Measurements from ENCODE around the gene AUNIP. TPM values are rescaled to one million over a fixed set of nuclear protein-coding genes. Genes with fewer than 3 reads are reported as not detected.

AUNIP gene
- total RNA-seq, 1 donor from 2014 or later = 7.2 TPM

- DNase-seq (ENCODE audit: extremely low spot score, unreplicated experiment) = no peak
- Mint-ChIP-seq H3K4me3 (peak overlapping the region; percentile 88), H3K27me3 (no peaks in the 10 kb centered on the region), H3K4me1 (ENCODE audit: unreplicated experiment) (peaks cover 33% of the 10 kb centered on the region), H3K9me3 (no peaks in the 10 kb centered on the region), H3K36me3 (no peaks in the 10 kb centered on the region), H3K27ac (peak overlapping the region; percentile 79)
- no peak for TF ChIP-seq CTCF (conservative IDR thresholded peaks at IDR 0.05)
Measured at GRCh38 chr1:25876693-25877077, 17.4 kb upstream of the AUNIP start.

- H3K4me1 Mint-ChIP-seq (ENCODE audit: unreplicated experiment) = peaks cover 34% of the 10 kb centered on the region
- no peak for TF ChIP-seq CTCF (conservative IDR thresholded peaks at IDR 0.05)
- H3K9me3 Mint-ChIP-seq = no peaks in the 10 kb centered on the region
- no peaks in the 10 kb centered on the region for H3K36me3 Mint-ChIP-seq
- H3K4me3 Mint-ChIP-seq = peak overlapping the region; percentile 88
- H3K27me3 Mint-ChIP-seq = no peaks in the 10 kb centered on the region
- peak overlapping the region; percentile 79 for H3K27ac Mint-ChIP-seq
- no peak for DNase-seq (ENCODE audit: extremely low spot score, unreplicated experiment)
Measured at GRCh38 chr1:25875856-25876692, 16.8 kb upstream of the AUNIP start.

GRCh38 chr1:25875154-25875855, 16.0 kb upstream of the AUNIP start, which contains the start of gene PAQR7:
Gene PAQR7, minus strand, starts transcription at chr1:25875708. Its CDS starts 11,869 bp downstream, at chr1:25863839.
- Mint-ChIP-seq H3K4me3 (peak within 1 kb of the TSS; percentile 94), H3K4me1 (ENCODE audit: unreplicated experiment) (peaks cover 39% of the 10 kb centered on the region), H3K27ac (peak within 1 kb of the TSS; percentile 87), H3K36me3 (no peaks in the 10 kb centered on the region), H3K27me3 (no peaks in the 10 kb centered on the region), H3K9me3 (no peaks in the 10 kb centered on the region)
- DNase-seq (ENCODE audit: extremely low spot score, unreplicated experiment) = peak; percentile 80
- no peak for TF ChIP-seq CTCF (conservative IDR thresholded peaks at IDR 0.05)

GRCh38 chr1:25874635-25875153, 15.4 kb upstream of the AUNIP start:
- TF ChIP-seq CTCF (conservative IDR thresholded peaks at IDR 0.05) = no peak
- no peak for DNase-seq (ENCODE audit: extremely low spot score, unreplicated experiment)
- H3K4me3 Mint-ChIP-seq = peak overlapping the region; percentile 94
- H3K36me3 Mint-ChIP-seq = no peaks in the 10 kb centered on the region
- peak overlapping the region; percentile 87 for H3K27ac Mint-ChIP-seq
- peaks cover 34% of the 10 kb centered on the region for H3K4me1 Mint-ChIP-seq (ENCODE audit: unreplicated experiment)
- no peaks in the 10 kb centered on the region for H3K27me3 Mint-ChIP-seq
- no peaks in the 10 kb centered on the region for H3K9me3 Mint-ChIP-seq

GRCh38 chr1:25874209-25874608, 15.0 kb upstream of the AUNIP start:
- no peaks in the 10 kb centered on the region for H3K27me3 Mint-ChIP-seq
- H3K27ac Mint-ChIP-seq = peak overlapping the region; percentile 58
- no peak for TF ChIP-seq CTCF (conservative IDR thresholded peaks at IDR 0.05)
- H3K9me3 Mint-ChIP-seq = no peaks in the 10 kb centered on the region
- peaks cover 29% of the 10 kb centered on the region for H3K4me1 Mint-ChIP-seq (ENCODE audit: unreplicated experiment)
- no peaks in the 10 kb centered on the region for H3K36me3 Mint-ChIP-seq
- no peak for DNase-seq (ENCODE audit: extremely low spot score, unreplicated experiment)
- H3K4me3 Mint-ChIP-seq = peak overlapping the region; percentile 75
